Spleen (tissue), 11 donors: ENCODE data around the gene ZSWIM6. TPM values are rescaled to one million over a fixed set of nuclear protein-coding genes. Genes with fewer than 3 reads are reported as not detected.

Experiments used
- DNase-seq: peaks from one replicate; pipeline ENCODE4 v3.0.0-alpha.2; 2020
- H3K27ac ChIP-seq, 8 donors: fragments of 200-600 bp; sonication (generic) in 7 of 8; 1 replicate in 4 of 8; 2 replicates in 4 of 8; pipeline versions ENCODE4 v1.5.0 to v1.8.0; 2016 to 2021; ENCODE audit warnings: inconsistent platforms in 4 of 8, mild to moderate bottlenecking in 4 of 8, moderate library complexity in 1 of 8
- H3K27me3 ChIP-seq, 7 donors: fragments of 200-600 bp; sonication (generic) in 6 of 7; replicated peaks in 1 of 7; 1 replicate in 4 of 7; 2 replicates in 3 of 7; pipeline versions ENCODE4 v1.5.0 to v1.8.0; 2016 to 2021; ENCODE audit warnings: inconsistent platforms in 3 of 7, mild to moderate bottlenecking in 1 of 7
- H3K36me3 ChIP-seq, 6 donors: fragments of 200-600 bp; sonication (generic) in 5 of 6; 1 replicate in 4 of 6; 2 replicates in 2 of 6; pipeline versions ENCODE4 v1.5.0 to v1.8.0; 2016 to 2021; ENCODE audit warnings: inconsistent platforms in 2 of 6
- H3K4me1 ChIP-seq, 6 donors: fragments of 200-600 bp; sonication (generic) in 5 of 6; 1 replicate in 3 of 6; 2 replicates in 3 of 6; pipeline versions ENCODE4 v1.5.0 to v1.8.0; 2016 to 2021; ENCODE audit warnings: inconsistent platforms in 3 of 6
- H3K4me3 ChIP-seq, 8 donors: fragments of 200-600 bp; sonication (generic) in 7 of 8; 1 replicate in 4 of 8; 2 replicates in 4 of 8; pipeline versions ENCODE4 v1.5.0 to v1.8.0; 2016 to 2021; ENCODE audit warnings: inconsistent platforms in 4 of 8, mild to moderate bottlenecking in 4 of 8, moderate library complexity in 2 of 8
- H3K9me3 ChIP-seq, 8 donors: fragments of 200-600 bp; sonication (generic) in 7 of 8; 1 replicate in 4 of 8; 2 replicates in 4 of 8; pipeline versions ENCODE4 v1.5.0 to v1.8.0; 2016 to 2021; ENCODE audit warnings: inconsistent platforms in 4 of 8
- POLR2A ChIP-seq, 3 donors: fragments of 450-650 bp; IDR thresholded peaks; one replicate each; pipeline ENCODE4 v1.5.1; 2017; ENCODE audit warnings: antibody characterized with exemption in 3 of 3, mild to moderate bottlenecking in 1 of 3
- POLR2AphosphoS5 ChIP-seq, 3 donors: sonication (generic); formaldehyde crosslinking; IDR thresholded peaks; one replicate each; pipeline ENCODE4 v1.5.1; 2017; ENCODE audit warnings: antibody characterized with exemption in 3 of 3
- WGBS, 5 donors: extraction: QIAGEN DNeasy Blood & Tissue Kit in 3 of 5; methylation state at CpG; one replicate each; pipeline versions ENCODE4 v1.1.5 to v1.1.7; 2013 to 2018; 5-methylcytosine and 5-hydroxymethylcytosine counted together
- intact Hi-C: fragments of 100-400 bp; cut with DNase I; formaldehyde crosslinking; loops from one replicate; pipeline ENCODE4 v1.15.0; 2023; ENCODE audit warnings: low total_unique reads
- polyA plus RNA-seq, 3 donors: library from polyadenylated mRNA; stranded (reverse); fragments of 200-250 nt; gene quantifications; one replicate each; pipeline ENCODE4 v1.2.1, GENCODE V29; 2013
- total RNA-seq, 7 donors: library from RNA; depleted of rRNA in 3 of 7; stranded (reverse); fragments of >200 nt in 3 of 7; fragmentation: NEBNext Ultra II Directional in 4 of 7; extraction: Animal tissue kit (Norgen Biotek cat#: 25700) in 4 of 7; gene quantifications; one replicate each; pipeline versions ENCODE4 v1.1.0 to v1.2.1, GENCODE V29; 2016 to 2021
- TF ChIP-seq, protein P1 (sequence below), 11 experiments: fragments of 200-600 bp in 7 of 11; fragments of 450-650 bp in 4 of 11; sonication (generic) in 4 of 11; IDR thresholded peaks in 8 of 11; conservative IDR thresholded peaks in 3 of 11; 1 replicate in 7 of 11; 2 replicates in 4 of 11; pipeline versions ENCODE4 v1.4.0 to v1.8.0; 2016 to 2021; ENCODE audit warnings: antibody characterized with exemption in 11 of 11, inconsistent platforms in 4 of 11, mild to moderate bottlenecking in 1 of 11
- donor health status: healthy with polysubstance abuse.
- donor health status: DM: no; HTN: no; CAD: no; lungs with moderate emphysema.
- donor health status: DM: no; HTN: no; CAD: no.
- donor health status: Bipolar disorder and iron deficiency.
- donor health status: healthy.
- donor health status: DM: no; HTN: no; CAD: no.
- donor health status: DM: yes; HTN: yes; CAD: no.

ZSWIM6 gene
- total and polyA plus RNA-seq, 10 donors: 3.1 to 22.9 (median 16.9) TPM

DNA sequence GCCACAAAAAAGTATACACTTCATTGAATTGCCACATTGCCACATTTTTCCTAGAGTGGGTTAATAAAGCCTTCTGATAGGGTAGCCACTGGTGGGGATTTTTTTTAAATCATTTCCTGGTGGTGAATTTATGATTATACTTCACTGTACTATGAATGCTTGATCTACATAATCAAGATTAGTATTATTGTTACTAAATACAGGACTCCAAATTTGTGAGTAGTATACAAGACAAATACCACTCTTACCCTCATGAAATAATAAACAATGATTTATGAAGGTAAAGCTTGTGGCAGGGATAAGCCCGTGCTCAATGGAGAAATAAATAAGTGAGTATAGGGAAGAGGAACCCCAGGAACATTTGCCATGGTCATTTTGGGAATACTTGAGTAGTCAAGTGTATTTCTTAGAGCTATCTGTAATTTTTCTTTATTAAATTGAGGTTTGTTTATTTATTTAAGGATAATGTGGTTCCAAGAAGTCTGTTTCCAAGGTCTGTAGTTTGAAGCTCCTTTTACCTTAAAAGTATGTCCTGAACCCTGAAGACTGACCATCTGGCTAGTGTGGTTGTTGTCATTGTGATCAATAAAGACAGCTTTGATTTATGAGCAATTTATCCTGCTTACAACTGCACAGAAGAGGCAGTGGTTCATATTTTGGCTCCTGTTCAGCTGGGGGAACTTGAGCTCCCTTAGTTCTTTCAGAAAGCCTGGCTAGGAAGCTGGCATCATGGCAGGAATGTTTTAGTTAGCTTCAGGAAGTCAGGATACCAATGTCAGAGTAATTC, 118.6 kb downstream of the ZSWIM6 start:
- H3K4me3 ChIP-seq: no peak overlapping the region
- DNase-seq: no peak
- H3K27me3 ChIP-seq: no peaks in the 10 kb centered on the region
- TF ChIP-seq, protein P1, sequence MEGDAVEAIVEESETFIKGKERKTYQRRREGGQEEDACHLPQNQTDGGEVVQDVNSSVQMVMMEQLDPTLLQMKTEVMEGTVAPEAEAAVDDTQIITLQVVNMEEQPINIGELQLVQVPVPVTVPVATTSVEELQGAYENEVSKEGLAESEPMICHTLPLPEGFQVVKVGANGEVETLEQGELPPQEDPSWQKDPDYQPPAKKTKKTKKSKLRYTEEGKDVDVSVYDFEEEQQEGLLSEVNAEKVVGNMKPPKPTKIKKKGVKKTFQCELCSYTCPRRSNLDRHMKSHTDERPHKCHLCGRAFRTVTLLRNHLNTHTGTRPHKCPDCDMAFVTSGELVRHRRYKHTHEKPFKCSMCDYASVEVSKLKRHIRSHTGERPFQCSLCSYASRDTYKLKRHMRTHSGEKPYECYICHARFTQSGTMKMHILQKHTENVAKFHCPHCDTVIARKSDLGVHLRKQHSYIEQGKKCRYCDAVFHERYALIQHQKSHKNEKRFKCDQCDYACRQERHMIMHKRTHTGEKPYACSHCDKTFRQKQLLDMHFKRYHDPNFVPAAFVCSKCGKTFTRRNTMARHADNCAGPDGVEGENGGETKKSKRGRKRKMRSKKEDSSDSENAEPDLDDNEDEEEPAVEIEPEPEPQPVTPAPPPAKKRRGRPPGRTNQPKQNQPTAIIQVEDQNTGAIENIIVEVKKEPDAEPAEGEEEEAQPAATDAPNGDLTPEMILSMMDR (IDR thresholded peaks at IDR 0.05 in 8 of 11, conservative IDR thresholded peaks at IDR 0.05 in 3 of 11): no peak
- no peak for TF ChIP-seq POLR2A (IDR thresholded peaks at IDR 0.05)
- H3K36me3 ChIP-seq: peaks cover 0 to 12% (median 0%) of the 10 kb centered on the region in 6 donors
- 61 to 80% (median 76%) methylated on average over 1 of the region's 1 CpG for WGBS, 5 donors
- peak overlapping the region in 6 of 8 donors; percentile 9 to 47 (median 32) for H3K27ac ChIP-seq
- intact Hi-C loops: no loop called here
- H3K9me3 ChIP-seq: peaks cover 2 to 46% (median 32%) of the 10 kb centered on the region in 8 donors
- peaks cover 0 to 21% (median 12%) of the 10 kb centered on the region in 6 donors for H3K4me1 ChIP-seq

DNA sequence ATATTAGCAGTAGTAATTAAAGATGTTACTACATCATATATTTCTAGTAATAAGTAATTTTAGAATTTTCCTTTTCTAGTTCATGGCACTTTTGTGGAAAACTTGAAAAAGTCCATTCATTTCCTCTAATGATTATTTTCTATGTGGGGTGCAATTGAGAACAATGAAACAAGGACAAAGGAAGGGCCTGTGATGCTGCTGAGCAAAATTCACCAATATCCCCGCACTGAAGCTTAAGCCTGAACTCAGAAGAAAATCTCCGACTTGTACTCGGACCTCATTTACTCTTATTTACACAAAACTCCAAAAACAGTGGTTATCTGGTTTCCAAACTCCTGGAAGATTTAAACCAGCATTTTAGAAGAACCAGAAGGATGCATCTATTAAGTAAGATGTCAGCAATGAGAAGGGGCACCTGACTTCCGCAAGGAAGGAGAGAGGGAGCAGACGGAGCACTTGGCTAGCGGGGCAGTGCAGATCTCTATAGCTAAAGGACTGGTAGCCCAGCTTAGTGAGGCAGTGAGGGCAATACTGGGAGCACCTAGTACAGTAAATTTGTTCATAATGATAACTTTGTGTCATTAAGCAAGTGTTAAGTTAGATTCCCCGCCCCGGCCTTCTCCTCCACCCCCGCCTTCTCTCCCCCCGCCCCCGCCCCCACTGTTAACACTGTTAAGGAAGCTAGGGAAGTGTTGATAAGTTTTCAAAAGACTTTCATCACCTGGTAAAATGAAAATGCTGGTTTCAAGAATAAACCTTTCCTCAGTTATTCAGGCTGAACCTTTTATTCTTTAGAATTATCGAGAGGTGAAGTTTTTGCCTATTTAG, 123.3 kb downstream of the ZSWIM6 start:
- Histone ChIP-seq H3K4me3 (no peak overlapping the region), H3K36me3 (no peaks in the 10 kb centered on the region), H3K9me3 (peaks cover 0 to 6% (median 0%) of the 10 kb centered on the region in 8 donors), H3K4me1 (peaks cover 0 to 34% (median 8%) of the 10 kb centered on the region in 6 donors), H3K27me3 (no peaks in the 10 kb centered on the region), H3K27ac (no peak overlapping the region)
- no peak for DNase-seq
- TF ChIP-seq POLR2AphosphoS5 (IDR thresholded peaks at IDR 0.05): no peak
- TF ChIP-seq POLR2A (IDR thresholded peaks at IDR 0.05): no peak
- TF ChIP-seq, protein P1 (IDR thresholded peaks at IDR 0.05 in 8 of 11, conservative IDR thresholded peaks at IDR 0.05 in 3 of 11): no peak
- intact Hi-C loops: no loop called here
- 87 to 94% (median 90%) methylated on average over 12 of the region's 12 CpGs for WGBS, 5 donors

DNA sequence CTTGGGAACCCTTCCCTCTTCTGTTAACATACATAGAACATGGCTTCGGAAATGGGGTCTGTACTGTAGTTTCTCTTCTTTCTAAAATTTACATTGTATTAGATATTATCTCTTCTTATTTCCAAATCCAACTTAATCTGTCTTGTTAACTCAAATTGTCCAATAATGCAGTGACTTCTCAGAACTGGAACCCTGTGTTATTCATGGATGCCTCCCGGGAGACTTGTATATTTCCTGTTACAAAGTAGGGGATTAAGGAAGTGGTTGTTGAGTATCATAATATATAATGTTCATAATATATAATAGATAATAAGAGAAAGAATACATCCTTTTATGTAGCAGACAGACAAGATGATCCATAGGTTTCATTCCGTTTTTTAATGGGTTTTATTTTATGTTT, 128.4 kb downstream of the ZSWIM6 start:
- peaks cover 0 to 44% (median 14%) of the 10 kb centered on the region in 6 donors for H3K4me1 ChIP-seq
- H3K4me3 ChIP-seq: no peak overlapping the region
- no peaks in the 10 kb centered on the region for H3K9me3 ChIP-seq
- WGBS, 5 donors: 85 to 93% (median 91%) methylated on average over 3 of the region's 3 CpGs
- no peak for TF ChIP-seq POLR2A (IDR thresholded peaks at IDR 0.05)
- TF ChIP-seq POLR2AphosphoS5 (IDR thresholded peaks at IDR 0.05): no peak
- TF ChIP-seq, protein P1 (IDR thresholded peaks at IDR 0.05 in 8 of 11, conservative IDR thresholded peaks at IDR 0.05 in 3 of 11): no peak
- H3K27ac ChIP-seq: no peak overlapping the region
- H3K36me3 ChIP-seq: no peaks in the 10 kb centered on the region
- H3K27me3 ChIP-seq: no peaks in the 10 kb centered on the region
- intact Hi-C loops: no loop called here
- DNase-seq: no peak

DNA sequence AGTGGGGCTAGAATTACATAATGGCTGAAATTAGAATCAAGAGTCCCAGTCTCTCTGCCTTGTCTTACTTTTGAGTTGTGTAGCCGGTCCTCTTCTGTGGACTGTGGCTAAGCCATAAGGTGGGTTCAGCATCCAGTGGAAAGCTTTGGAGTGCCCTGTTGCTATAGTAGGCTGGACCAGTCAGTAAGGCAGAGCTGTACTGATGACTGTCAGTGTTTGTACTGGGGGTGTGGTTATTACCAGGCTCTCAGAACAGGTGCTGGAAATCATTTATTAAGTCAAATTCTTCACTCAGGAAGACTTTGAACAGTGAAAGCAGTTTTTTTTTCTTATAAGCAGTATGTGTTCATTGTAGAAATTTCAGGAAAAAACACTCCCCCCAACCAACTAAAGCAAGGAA, 129.4 kb downstream of the ZSWIM6 start:
- no peak overlapping the region for H3K27ac ChIP-seq
- 94 to 100% (median 97%) methylated on average over 1 of the region's 1 CpG for WGBS, 5 donors
- no peak overlapping the region for H3K4me3 ChIP-seq
- TF ChIP-seq, protein P1 (IDR thresholded peaks at IDR 0.05 in 8 of 11, conservative IDR thresholded peaks at IDR 0.05 in 3 of 11): no peak
- no peak for TF ChIP-seq POLR2A (IDR thresholded peaks at IDR 0.05)
- TF ChIP-seq POLR2AphosphoS5 (IDR thresholded peaks at IDR 0.05): no peak
- intact Hi-C loops: no loop called here
- no peaks in the 10 kb centered on the region for H3K9me3 ChIP-seq
- peaks cover 0 to 48% (median 13%) of the 10 kb centered on the region in 6 donors for H3K4me1 ChIP-seq
- no peaks in the 10 kb centered on the region for H3K36me3 ChIP-seq
- H3K27me3 ChIP-seq: no peaks in the 10 kb centered on the region
- DNase-seq: no peak
